HEK293 (cell line): ENCODE results near the gene FSTL4.

Experiments used
- CTCF ChIA-PET: fragments of 350-600 bp; formaldehyde crosslinking; extraction: SDS; loops from one replicate; lab custom pipeline; 2021; ENCODE audit warnings: antibody characterized with exemption; lab: Yijun Ruan, JAX
- POLR2A ChIA-PET: fragments of 300-600 bp; formaldehyde crosslinking; extraction: SDS; loops from one replicate; lab custom pipeline; 2020; ENCODE audit warnings: antibody characterized with exemption, inconsistent platforms; lab: Yijun Ruan, JAX
- H3K27ac ChIP-seq: fragments of 200-500 bp; sonication (Bioruptor generic); 2 replicates; pipeline ENCODE4 v1.5.1; 2014; ENCODE audit warnings: low read depth, low read length, control low read depth, inconsistent platforms; ENCODE audit errors: extremely low read depth
- H3K36me3 ChIP-seq, 2 experiments: fragments of 200-500 bp in 1 of 2; sonication (Bioruptor generic) in 1 of 2; 1 replicate in 1 of 2; 2 replicates in 1 of 2; pipeline ENCODE4 v1.5.1; 2014 to 2017; ENCODE audit warnings: inconsistent platforms in 2 of 2, low read length in 2 of 2; ENCODE audit not compliant: control insufficient read depth in 2 of 2, insufficient read depth in 1 of 2
- H3K4me1 ChIP-seq: fragments of 200-500 bp; sonication (Bioruptor generic); 2 replicates; pipeline ENCODE4 v1.5.1; 2014; ENCODE audit warnings: mild to moderate bottlenecking, low read length, inconsistent platforms; ENCODE audit not compliant: control insufficient read depth, insufficient read depth
- H3K4me3 ChIP-seq: 2 replicates; pipeline ENCODE4 v1.5.1; 2011; ENCODE audit warnings: low read depth, mild to moderate bottlenecking, control low read depth, low read length, moderate library complexity
- H3K9me3 ChIP-seq: fragments of 200-500 bp; sonication (Bioruptor generic); 2 replicates; pipeline ENCODE4 v1.5.1; 2014; ENCODE audit warnings: low read depth, low read length, inconsistent platforms; ENCODE audit not compliant: control insufficient read depth, insufficient read depth
- BCL6B ChIP-seq: fragments of 450-650 bp; formaldehyde crosslinking; IDR thresholded peaks from 2 replicates; pipeline ENCODE4 v1.5.1; 2017; ENCODE audit warnings: missing biosample characterization, missing genetic modification characterization
- GLI4 ChIP-seq: fragments of 450-650 bp; formaldehyde crosslinking; IDR thresholded peaks from 2 replicates; pipeline ENCODE4 v1.5.1; 2016; ENCODE audit warnings: missing biosample characterization, missing genetic modification characterization
- GLIS2 ChIP-seq: fragments of 450-650 bp; formaldehyde crosslinking; IDR thresholded peaks from 2 replicates; pipeline ENCODE4 v1.5.1; 2016; ENCODE audit warnings: missing biosample characterization, missing genetic modification characterization
- HIC1 ChIP-seq: fragments of 450-650 bp; formaldehyde crosslinking; IDR thresholded peaks from 2 replicates; pipeline ENCODE4 v1.5.1; 2016; ENCODE audit warnings: missing biosample characterization, missing genetic modification characterization
- HOXA7 ChIP-seq: sonication (generic); formaldehyde crosslinking; IDR thresholded peaks from 2 replicates; pipeline ENCODE4 v1.8.1; 2022; ENCODE audit warnings: missing genetic modification reagents, borderline replicate concordance
- SCRT1 ChIP-seq: fragments of 450-650 bp; formaldehyde crosslinking; IDR thresholded peaks from 2 replicates; pipeline ENCODE4 v1.5.1; 2016; ENCODE audit warnings: missing biosample characterization, missing genetic modification characterization, borderline replicate concordance
- TCF7L2 ChIP-seq: IDR thresholded peaks from 2 replicates; pipeline ENCODE4 v1.6.1; 2011; ENCODE audit warnings: low read depth, mild to moderate bottlenecking, inconsistent platforms, low read length, moderate library complexity, borderline replicate concordance
- ZBTB6 ChIP-seq: fragments of 450-650 bp; formaldehyde crosslinking; IDR thresholded peaks from 2 replicates; pipeline ENCODE4 v1.5.1; 2017; ENCODE audit warnings: missing biosample characterization, missing genetic modification characterization
- ZFP41 ChIP-seq: fragments of 450-650 bp; formaldehyde crosslinking; IDR thresholded peaks from 2 replicates; pipeline ENCODE4 v1.5.1; 2016; ENCODE audit warnings: missing biosample characterization, missing genetic modification characterization, borderline replicate concordance
- ZNF148 ChIP-seq: fragments of 450-650 bp; formaldehyde crosslinking; IDR thresholded peaks from 2 replicates; pipeline ENCODE4 v1.5.0; 2017; ENCODE audit warnings: missing biosample characterization, missing genetic modification characterization, borderline replicate concordance
- ZNF175 ChIP-seq: fragments of 450-650 bp; formaldehyde crosslinking; IDR thresholded peaks from 2 replicates; pipeline ENCODE4 v1.5.1; 2016; ENCODE audit warnings: missing biosample characterization, missing genetic modification characterization
- ZNF211 ChIP-seq: fragments of 450-650 bp; formaldehyde crosslinking; IDR thresholded peaks from 2 replicates; pipeline ENCODE4 v1.5.1; 2016; ENCODE audit warnings: low read depth, missing biosample characterization, missing genetic modification characterization
- ZNF248 ChIP-seq: fragments of 450-650 bp; formaldehyde crosslinking; IDR thresholded peaks from 2 replicates; pipeline ENCODE4 v1.5.1; 2017; ENCODE audit warnings: missing biosample characterization, missing genetic modification characterization
- ZNF274 ChIP-seq, 2 experiments: fragments of 200-500 bp in 1 of 2; fragments of 450-650 bp in 1 of 2; sonication (Bioruptor generic) in 1 of 2; formaldehyde crosslinking in 1 of 2; IDR thresholded peaks; 2 replicates each; pipeline versions ENCODE4 v1.5.1 to v1.6.1; 2014 to 2016; ENCODE audit warnings: borderline replicate concordance in 1 of 2, inconsistent platforms in 1 of 2, low read length in 1 of 2, missing biosample characterization in 1 of 2, missing genetic modification characterization in 1 of 2
- ZNF366 ChIP-seq: fragments of 450-650 bp; formaldehyde crosslinking; conservative IDR thresholded peaks from 2 replicates; pipeline ENCODE4 v1.5.1; 2016; ENCODE audit warnings: missing biosample characterization, missing genetic modification characterization
- ZNF423 ChIP-seq: fragments of 450-650 bp; formaldehyde crosslinking; IDR thresholded peaks from 2 replicates; pipeline ENCODE4 v1.5.1; 2016; ENCODE audit warnings: missing biosample characterization, missing genetic modification characterization
- ZNF521 ChIP-seq: fragments of 450-650 bp; formaldehyde crosslinking; IDR thresholded peaks from 2 replicates; pipeline ENCODE4 v1.5.1; 2017; ENCODE audit warnings: missing biosample characterization, mild to moderate bottlenecking, missing genetic modification characterization
- ZNF654 ChIP-seq: fragments of 450-650 bp; formaldehyde crosslinking; IDR thresholded peaks from 2 replicates; pipeline ENCODE4 v1.5.1; 2016; ENCODE audit warnings: low read depth, missing biosample characterization, missing genetic modification characterization
- ZNF664 ChIP-seq: fragments of 450-650 bp; formaldehyde crosslinking; IDR thresholded peaks from 2 replicates; pipeline ENCODE4 v1.5.1; 2016; ENCODE audit warnings: missing biosample characterization, missing genetic modification characterization
- ZXDB ChIP-seq: fragments of 450-650 bp; formaldehyde crosslinking; IDR thresholded peaks from 2 replicates; pipeline ENCODE4 v1.5.1; 2016; ENCODE audit warnings: missing biosample characterization, missing genetic modification characterization

The FSTL4 gene

GRCh38 chr5:133444711-133445110 is 167.6 kb downstream of the FSTL4 start:
- POLR2A ChIA-PET, result no interaction called here
- TF ChIP-seq GLIS2 (no peak), ZNF366 (no peak), ZNF521 (tag by site-specific recombination) (no peak), GLI4 (tag by site-specific recombination) (no peak), ZNF248 (no peak), ZNF274 (IDR thresholded peaks at IDR 0.05; ENCODE audit: low read length) (no peak), ZNF274 (tag by site-specific recombination; IDR thresholded peaks at IDR 0.05; ENCODE audit: borderline replicate concordance) (no peak), ZBTB6 (tag by site-specific recombination) (no peak), ZNF211 (tag by site-specific recombination) (no peak), TCF7L2 (no peak), HIC1 (tag by site-specific recombination) (no peak), ZNF423 (tag by site-specific recombination) (no peak), ZNF654 (no peak), ZXDB (tag by site-specific recombination) (no peak), ZNF148 (tag by site-specific recombination) (no peak), ZNF175 (tag by site-specific recombination) (no peak)
- no peaks in the 10 kb centered on the region for H3K36me3 ChIP-seq

GRCh38 chr5:133441166-133441815 is 171.1 kb downstream of the FSTL4 start:
- no peak overlapping the region for H3K27ac ChIP-seq
- H3K9me3 ChIP-seq, result no peaks in the 10 kb centered on the region
- no peak for TF ChIP-seq ZNF664 (tag by site-specific recombination)
- TF ChIP-seq BCL6B (tag by site-specific recombination), result no peak
- no peak for TF ChIP-seq ZFP41
- no peak for TF ChIP-seq HOXA7 (CRISPR knock-in tag)
- no peak for TF ChIP-seq ZXDB (tag by site-specific recombination)
- TF ChIP-seq SCRT1 (tag by site-specific recombination), result no peak
- TF ChIP-seq ZNF248, result no peak
- no peak for TF ChIP-seq ZNF423 (tag by site-specific recombination)
- TF ChIP-seq ZNF211 (tag by site-specific recombination), result no peak
- H3K36me3 ChIP-seq, result no peaks in the 10 kb centered on the region
- CTCF ChIA-PET, result interaction anchor here (0.5 to 4.0 kb wide), 3 partner anchors 17 to 1112 kb away, joined by 3 to 31 read pairs (median 10); no protein-coding TSS in a partner anchor
- no peak overlapping the region for H3K4me3 ChIP-seq
- POLR2A ChIA-PET, result no interaction called here
- H3K4me1 ChIP-seq, result no peaks in the 10 kb centered on the region

More at GRCh38 chr5:133444711-133445110, 167.6 kb downstream of the FSTL4 start:
- H3K4me1 ChIP-seq, result no peaks in the 10 kb centered on the region
- no peak overlapping the region for H3K4me3 ChIP-seq
- H3K27ac ChIP-seq, result no peak overlapping the region
- CTCF ChIA-PET, result no interaction called here
- no peaks in the 10 kb centered on the region for H3K9me3 ChIP-seq
